ENCODE measurements around the gene PLCG1. TPM values are rescaled to one million over a fixed set of nuclear protein-coding genes. Genes with fewer than 3 reads are reported as not detected.
A peak's percentile ranks its signal among the peaks of the same experiment; 100 is the strongest.

PLCG1 gene
- total RNA-seq, 2 experiments from 2014 or later: 387 to 404 TPM

DNA sequence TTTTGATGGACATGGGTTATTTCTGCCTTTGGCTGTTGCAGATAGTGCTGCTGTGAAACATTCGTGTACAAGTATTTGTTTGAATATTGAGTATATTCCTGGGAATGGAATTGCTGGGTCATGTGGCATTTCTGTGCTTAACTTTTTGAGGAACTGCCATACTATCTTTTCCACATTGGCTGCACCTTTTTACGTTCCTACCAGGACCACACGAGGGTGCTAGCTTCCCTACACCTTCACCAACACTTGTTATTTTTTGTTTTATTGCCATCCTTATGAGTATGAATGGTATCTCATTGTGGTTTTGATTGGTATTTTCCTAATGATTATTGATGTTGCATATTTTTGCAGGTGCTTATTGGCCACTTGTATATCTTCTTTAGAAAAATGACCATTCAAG is 47.8 kb upstream of the PLCG1 start:
- DNase-seq (no peak), ATAC-seq (ENCODE audit: poor library complexity) (no peak)
- ChIA-PET POLR2A (no interaction called here), CTCF (interaction anchor here (0.6 kb wide), 1 partner anchor 96 kb away, joined by 3 read pairs; no protein-coding TSS in a partner anchor)
- Mint-ChIP-seq H3K9me3 (no peaks in the 10 kb centered on the region), H3K4me3 (no peak overlapping the region), H3K27me3 (no peaks in the 10 kb centered on the region), H3K4me1 (ENCODE audit: low read depth) (peaks cover 30% of the 10 kb centered on the region), H3K36me3 (ENCODE audit: low read depth) (peaks cover 86% of the 10 kb centered on the region), H3K27ac (peak overlapping the region; percentile 38)
- peaks cover 37% of the 10 kb centered on the region for H3K36me3 ChIP-seq (ENCODE audit: insufficient read depth, low read length)
- TF ChIP-seq, protein P1, sequence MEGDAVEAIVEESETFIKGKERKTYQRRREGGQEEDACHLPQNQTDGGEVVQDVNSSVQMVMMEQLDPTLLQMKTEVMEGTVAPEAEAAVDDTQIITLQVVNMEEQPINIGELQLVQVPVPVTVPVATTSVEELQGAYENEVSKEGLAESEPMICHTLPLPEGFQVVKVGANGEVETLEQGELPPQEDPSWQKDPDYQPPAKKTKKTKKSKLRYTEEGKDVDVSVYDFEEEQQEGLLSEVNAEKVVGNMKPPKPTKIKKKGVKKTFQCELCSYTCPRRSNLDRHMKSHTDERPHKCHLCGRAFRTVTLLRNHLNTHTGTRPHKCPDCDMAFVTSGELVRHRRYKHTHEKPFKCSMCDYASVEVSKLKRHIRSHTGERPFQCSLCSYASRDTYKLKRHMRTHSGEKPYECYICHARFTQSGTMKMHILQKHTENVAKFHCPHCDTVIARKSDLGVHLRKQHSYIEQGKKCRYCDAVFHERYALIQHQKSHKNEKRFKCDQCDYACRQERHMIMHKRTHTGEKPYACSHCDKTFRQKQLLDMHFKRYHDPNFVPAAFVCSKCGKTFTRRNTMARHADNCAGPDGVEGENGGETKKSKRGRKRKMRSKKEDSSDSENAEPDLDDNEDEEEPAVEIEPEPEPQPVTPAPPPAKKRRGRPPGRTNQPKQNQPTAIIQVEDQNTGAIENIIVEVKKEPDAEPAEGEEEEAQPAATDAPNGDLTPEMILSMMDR (IDR thresholded peaks at IDR 0.05): no peak
- no peaks in the 10 kb centered on the region for H3K9me3 ChIP-seq (ENCODE audit: control insufficient read depth in 1 of 2, insufficient read depth in 1 of 2, low read length in 2 of 2)
- no peaks in the 10 kb centered on the region for H3K27me3 ChIP-seq (ENCODE audit: control insufficient read depth in 1 of 2, insufficient read depth in 2 of 2, low read length in 2 of 2)
- H3K4me1 ChIP-seq (ENCODE audit: insufficient read depth, low read length): peaks cover 13% of the 10 kb centered on the region
- no peak overlapping the region for H3K4me3 ChIP-seq (ENCODE audit: low read length)
- intact Hi-C loops (cut with DNase I, micrococcal nuclease): no loop called here
- H3K27ac ChIP-seq (ENCODE audit: low read depth in 1 of 2, low read length in 2 of 2): no peak overlapping the region

DNA sequence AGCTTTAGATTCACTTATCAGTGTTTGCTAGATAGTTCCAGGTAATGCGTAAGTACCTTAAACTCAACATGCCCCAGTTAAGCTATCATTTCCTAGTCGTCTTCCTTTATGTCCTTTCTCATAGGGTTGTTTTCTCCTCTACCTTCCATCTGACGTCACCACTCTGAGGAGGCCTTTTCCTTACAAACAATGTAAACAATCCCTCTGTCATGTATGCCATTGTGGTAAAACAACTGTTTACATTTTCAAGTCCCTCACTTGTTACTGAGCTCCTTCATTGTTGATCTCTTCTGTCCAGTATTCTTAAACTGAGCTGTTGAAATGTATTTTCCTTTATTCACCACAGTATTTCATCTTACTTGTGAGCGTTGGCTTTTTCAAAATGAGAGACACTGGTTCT is 45.4 kb upstream of the PLCG1 start:
- ATAC-seq (ENCODE audit: poor library complexity) (no peak), DNase-seq (no peak)
- peaks cover 14% of the 10 kb centered on the region for H3K4me1 Mint-ChIP-seq (ENCODE audit: low read depth)
- POLR2A ChIA-PET: no interaction called here
- Histone ChIP-seq H3K9me3 (ENCODE audit: control insufficient read depth in 1 of 2, insufficient read depth in 1 of 2, low read length in 2 of 2) (no peaks in the 10 kb centered on the region), H3K4me1 (ENCODE audit: insufficient read depth, low read length) (no peaks in the 10 kb centered on the region), H3K27ac (ENCODE audit: low read depth in 1 of 2, low read length in 2 of 2) (no peak overlapping the region), H3K4me3 (ENCODE audit: low read length) (no peak overlapping the region), H3K36me3 (ENCODE audit: insufficient read depth, low read length) (peaks cover 34% of the 10 kb centered on the region), H3K27me3 (ENCODE audit: control insufficient read depth in 1 of 2, insufficient read depth in 2 of 2, low read length in 2 of 2) (no peaks in the 10 kb centered on the region)
- H3K27ac Mint-ChIP-seq: no peak overlapping the region
- TF ChIP-seq, protein P1 (IDR thresholded peaks at IDR 0.05): no peak
- peaks cover 86% of the 10 kb centered on the region for H3K36me3 Mint-ChIP-seq (ENCODE audit: low read depth)
- H3K27me3 Mint-ChIP-seq: no peaks in the 10 kb centered on the region
- intact Hi-C loops (cut with DNase I, micrococcal nuclease): loop anchor here (5.0 kb wide), 2 partner anchors 45 to 65 kb away; partner anchors contain the start of gene TOP1 (in 1 of the 2)
- H3K9me3 Mint-ChIP-seq: no peaks in the 10 kb centered on the region
- H3K4me3 Mint-ChIP-seq: no peak overlapping the region
- CTCF ChIA-PET: interaction anchor here (1.5 kb wide), 1 partner anchor 101 kb away, joined by 6 read pairs; no protein-coding TSS in a partner anchor

DNA sequence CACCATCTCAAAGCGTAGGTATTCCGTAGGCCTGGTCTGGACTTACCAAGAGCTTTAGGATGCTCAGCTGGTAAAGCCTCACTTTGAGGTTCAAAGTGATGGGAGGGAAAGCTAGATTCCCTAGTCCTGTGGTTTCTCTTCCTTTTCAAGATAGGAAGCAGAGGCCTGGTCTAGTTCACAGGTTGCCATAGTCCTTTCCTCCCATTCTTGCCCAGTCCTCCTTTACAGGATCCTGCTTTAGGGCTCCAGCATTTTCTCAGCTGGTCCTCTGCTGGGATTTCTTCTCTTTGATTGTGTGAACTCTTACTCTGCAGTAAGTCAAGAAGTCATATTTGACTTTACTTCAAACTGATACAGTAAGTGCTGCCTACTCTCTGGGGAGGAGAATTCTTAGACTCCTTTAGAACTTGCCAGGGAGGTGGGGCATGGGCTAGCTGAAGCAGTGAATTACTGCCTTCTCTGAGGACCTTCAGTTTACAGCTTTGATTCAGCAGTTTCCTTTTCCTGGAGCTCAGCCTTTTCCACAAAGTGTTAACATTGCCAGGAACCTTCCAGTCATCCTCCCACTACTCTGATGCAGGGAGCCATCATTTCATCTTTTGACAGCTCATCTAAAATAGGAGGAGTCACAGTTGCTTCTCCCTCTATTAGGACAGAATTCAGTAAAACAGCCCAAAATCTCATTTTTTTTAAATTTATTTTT is 42.8 kb upstream of the PLCG1 start:
- CTCF ChIA-PET: interaction anchor here (0.6 to 3.1 kb wide), 15 partner anchors 8 to 245 kb away, joined by 3 to 27 read pairs (median 4); no protein-coding TSS in a partner anchor
- Histone ChIP-seq H3K27me3 (ENCODE audit: control insufficient read depth in 1 of 2, insufficient read depth in 2 of 2, low read length in 2 of 2) (no peaks in the 10 kb centered on the region), H3K4me1 (ENCODE audit: insufficient read depth, low read length) (no peaks in the 10 kb centered on the region), H3K27ac (ENCODE audit: low read depth in 1 of 2, low read length in 2 of 2) (no peak overlapping the region), H3K4me3 (ENCODE audit: low read length) (no peak overlapping the region), H3K36me3 (ENCODE audit: insufficient read depth, low read length) (peaks cover 60% of the 10 kb centered on the region), H3K9me3 (ENCODE audit: control insufficient read depth in 1 of 2, insufficient read depth in 1 of 2, low read length in 2 of 2) (no peaks in the 10 kb centered on the region)
- TF ChIP-seq, protein P1 (IDR thresholded peaks at IDR 0.05): no peak
- no peak overlapping the region for H3K4me3 Mint-ChIP-seq
- POLR2A ChIA-PET: interaction anchor here (0.6 to 2.3 kb wide), 2 partner anchors 104 to 111 kb away, joined by 3 to 20 read pairs; no protein-coding TSS in a partner anchor
- peaks cover 90% of the 10 kb centered on the region for H3K36me3 Mint-ChIP-seq (ENCODE audit: low read depth)
- peaks cover 7% of the 10 kb centered on the region for H3K4me1 Mint-ChIP-seq (ENCODE audit: low read depth)
- peak overlapping the region; percentile 18 for H3K27ac Mint-ChIP-seq
- intact Hi-C loops (cut with DNase I, micrococcal nuclease): loop anchor here (1.0 to 5.0 kb wide), 4 partner anchors 47 to 126 kb away; partner anchors contain the start of gene TOP1 (in 1 of the 2)
- no peak for DNase-seq
- no peaks in the 10 kb centered on the region for H3K27me3 Mint-ChIP-seq
- peak; percentile 32 for ATAC-seq (ENCODE audit: poor library complexity)
- H3K9me3 Mint-ChIP-seq: no peaks in the 10 kb centered on the region
